Suprapubic skin (tissue), 4 donors: ENCODE measurements around the gene CCBE1.

ENCODE experiments used
- CTCF ChIP-seq, 2 donors: fragments of 200-600 bp in 1 of 2; fragments of 450-650 bp in 1 of 2; sonication (generic) in 1 of 2; IDR thresholded peaks; one replicate each; pipeline ENCODE4 v1.5.1; 2016 to 2019; ENCODE audit warnings: antibody characterized with exemption in 2 of 2, mild to moderate bottlenecking in 1 of 2, moderate library complexity in 1 of 2
- EP300 ChIP-seq: sonication (generic); formaldehyde crosslinking; IDR thresholded peaks from one replicate; pipeline ENCODE4 v1.6.1; 2017; ENCODE audit warnings: antibody characterized with exemption
- POLR2A ChIP-seq, 2 donors: fragments of 450-650 bp; IDR thresholded peaks; one replicate each; pipeline ENCODE4 v1.6.1; 2017; ENCODE audit warnings: antibody characterized with exemption in 2 of 2, mild to moderate bottlenecking in 2 of 2, moderate library complexity in 2 of 2
- POLR2AphosphoS5 ChIP-seq, 3 donors: sonication (generic); formaldehyde crosslinking; IDR thresholded peaks; one replicate each; pipeline ENCODE4 v1.6.1; 2017; ENCODE audit warnings: antibody characterized with exemption in 3 of 3

GRCh38 chr18:59566533-59566971 is 130.7 kb downstream of the CCBE1 start:
- no peak for TF ChIP-seq CTCF (IDR thresholded peaks at IDR 0.05)
- TF ChIP-seq POLR2A (IDR thresholded peaks at IDR 0.05) = no peak
- TF ChIP-seq EP300 = no peak
- TF ChIP-seq POLR2AphosphoS5 (IDR thresholded peaks at IDR 0.05) = no peak
